DMS153 treated with DMSO at 0.1 percent for 48 hours (cell line): Measurements from ENCODE around the gene PLCB4.

ENCODE experiments used
- DNase-seq: peaks from one replicate; lab custom pipeline; 2025; ENCODE audit not compliant: unreplicated experiment; lab: John Stamatoyannopoulos, UW

Gene PLCB4

GRCh38 chr20:9422321-9423057 lies 353.6 kb downstream of the PLCB4 start:
- DNase-seq, result no peak

GRCh38 chr20:9424551-9424950 lies 355.7 kb downstream of the PLCB4 start:
- DNase-seq, result no peak

GRCh38 chr20:9427430-9428291 lies 358.8 kb downstream of the PLCB4 start:
- DNase-seq, result no peak

GRCh38 chr20:9428292-9428607 lies 359.4 kb downstream of the PLCB4 start:
- DNase-seq, result no peak

- no peak for DNase-seq
These were observed 370.9 kb downstream of the PLCB4 start for GRCh38 chr20:9439806-9440205.

GRCh38 chr20:9440892-9441291 lies 372.0 kb downstream of the PLCB4 start:
- no peak for DNase-seq

- DNase-seq, result no peak
These were observed 373.1 kb downstream of the PLCB4 start for GRCh38 chr20:9441948-9442347.

- DNase-seq, result peak; percentile 45
These were observed 374.0 kb downstream of the PLCB4 start for GRCh38 chr20:9442858-9443257.

- DNase-seq, result no peak
These were observed 376.0 kb downstream of the PLCB4 start for GRCh38 chr20:9444921-9445320.

- no peak for DNase-seq
These were observed 378.3 kb downstream of the PLCB4 start for GRCh38 chr20:9447182-9447581.

- DNase-seq, result no peak
These were observed 384.3 kb downstream of the PLCB4 start for GRCh38 chr20:9453201-9453600.

GRCh38 chr20:9454791-9455190 lies 385.9 kb downstream of the PLCB4 start:
- no peak for DNase-seq

GRCh38 chr20:9457136-9457535 lies 388.2 kb downstream of the PLCB4 start:
- no peak for DNase-seq

GRCh38 chr20:9458138-9458796 lies 389.4 kb downstream of the PLCB4 start:
- DNase-seq, result no peak

GRCh38 chr20:9460518-9460917 lies 391.6 kb downstream of the PLCB4 start:
- no peak for DNase-seq

- no peak for DNase-seq
These were observed 399.1 kb downstream of the PLCB4 start for GRCh38 chr20:9467995-9468394.

GRCh38 chr20:9474835-9475415 lies 406.0 kb downstream of the PLCB4 start:
- DNase-seq, result no peak

- no peak for DNase-seq
These were observed 406.6 kb downstream of the PLCB4 start for GRCh38 chr20:9475456-9475855.

- no peak for DNase-seq
These were observed 407.3 kb downstream of the PLCB4 start for GRCh38 chr20:9476174-9476573.

- DNase-seq, result no peak
These were observed 407.8 kb downstream of the PLCB4 start for GRCh38 chr20:9476637-9477036.

GRCh38 chr20:9478771-9479170 lies 409.9 kb downstream of the PLCB4 start:
- no peak for DNase-seq

- DNase-seq, result no peak
These were observed 411.2 kb downstream of the PLCB4 start for GRCh38 chr20:9480066-9480465.
